IPS DF 19.7 (cell line): ENCODE data around the gene ITGAE.

ENCODE experiments used
- DNase-seq: peaks from one replicate; pipeline ENCODE4 v3.0.0-alpha.2; 2013; ENCODE audit warnings: low read depth, low spot score

The ITGAE gene

DNA sequence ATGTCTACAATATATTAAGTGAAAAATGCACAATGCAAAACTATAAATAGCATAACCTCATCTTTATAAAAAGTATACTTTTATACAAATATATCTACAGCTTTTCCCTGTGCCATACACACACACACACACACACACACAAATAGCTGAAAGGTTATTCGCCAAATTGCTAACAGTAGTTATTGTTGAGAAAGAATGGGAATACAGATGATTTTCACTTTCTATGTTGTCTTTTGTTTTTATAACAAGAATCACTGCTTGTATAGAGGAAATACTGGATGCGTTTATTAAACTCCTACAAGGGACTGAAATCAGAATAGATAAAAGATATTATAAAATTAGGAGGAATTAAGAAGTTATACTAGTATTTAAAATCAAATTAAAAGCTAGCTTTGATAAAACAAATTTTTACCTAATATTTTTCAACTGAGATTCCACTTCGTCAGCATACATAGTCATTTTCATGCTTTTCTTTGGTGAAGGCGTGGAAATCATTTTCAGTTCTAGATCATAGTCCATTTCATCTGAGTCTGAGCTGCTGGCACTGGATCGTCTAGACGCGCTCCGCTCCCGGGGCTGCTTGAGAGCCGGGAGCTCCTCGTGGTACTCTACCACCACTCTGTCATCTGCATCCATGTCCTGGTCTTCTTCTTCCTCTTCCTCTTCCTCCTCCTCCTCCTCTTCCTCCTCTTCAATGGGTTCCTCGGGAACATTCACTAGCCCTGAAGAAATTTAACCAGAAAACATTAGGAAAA, 17.0 kb upstream of the ITGAE start:
- DNase-seq, result no peak

DNA sequence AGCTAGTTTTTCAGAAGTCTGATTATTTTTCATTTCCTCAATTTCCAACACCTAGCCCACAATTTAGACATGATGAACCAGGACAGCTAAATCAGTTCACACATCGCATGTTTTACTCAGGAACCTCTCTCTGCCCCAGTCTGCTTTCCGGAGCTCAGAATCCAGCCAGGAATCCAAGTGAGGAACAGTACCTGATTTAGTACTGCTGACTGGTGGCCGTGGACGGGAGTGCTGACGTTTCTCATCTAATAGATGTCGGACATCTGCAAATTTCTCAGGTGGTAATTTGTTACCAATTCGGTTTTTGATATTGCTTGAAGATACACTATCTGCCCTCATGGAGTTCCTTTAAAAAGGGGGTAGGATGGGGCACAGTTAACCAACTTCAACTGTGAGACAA, 14.9 kb upstream of the ITGAE start:
- DNase-seq, result no peak

DNA sequence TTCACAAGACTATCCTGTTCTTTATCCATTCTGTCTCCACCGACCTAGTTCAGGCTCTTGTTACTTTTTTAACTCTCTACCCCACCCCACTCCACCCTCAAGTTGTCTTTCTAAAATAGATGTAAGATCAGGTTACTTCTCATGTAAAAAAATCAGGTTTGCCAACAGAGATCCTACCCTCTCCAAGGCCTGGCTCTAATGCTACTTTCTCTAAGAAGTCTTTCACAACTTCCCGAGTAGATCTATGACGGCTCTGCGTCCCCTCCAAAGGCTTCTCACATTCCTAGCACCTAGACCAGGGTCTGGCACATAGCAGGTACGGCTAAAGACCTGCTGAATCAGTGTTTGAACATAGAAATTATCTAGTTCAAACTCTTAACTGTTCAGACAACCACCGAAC, 14.1 kb upstream of the ITGAE start:
- DNase-seq, result no peak

DNA sequence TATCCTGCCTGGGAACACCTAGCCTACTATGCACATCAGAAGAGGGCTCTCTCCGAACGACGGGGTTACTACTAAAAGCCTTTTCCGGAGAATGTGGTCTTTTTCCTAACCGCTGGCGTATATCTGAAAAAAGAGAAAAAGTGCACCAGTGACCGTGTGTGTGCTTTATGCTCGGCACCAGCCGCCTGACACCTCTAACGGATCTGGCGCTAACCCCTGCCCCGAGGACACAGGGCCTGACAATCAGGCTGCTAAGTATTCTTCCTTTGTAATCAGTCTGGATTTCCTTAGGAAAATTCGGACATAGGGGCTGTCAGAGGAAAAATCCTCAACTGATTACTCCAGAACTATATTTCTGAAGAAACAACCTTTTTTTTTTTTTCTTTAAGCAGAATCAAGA, 13.4 kb upstream of the ITGAE start:
- DNase-seq, result no peak

DNA sequence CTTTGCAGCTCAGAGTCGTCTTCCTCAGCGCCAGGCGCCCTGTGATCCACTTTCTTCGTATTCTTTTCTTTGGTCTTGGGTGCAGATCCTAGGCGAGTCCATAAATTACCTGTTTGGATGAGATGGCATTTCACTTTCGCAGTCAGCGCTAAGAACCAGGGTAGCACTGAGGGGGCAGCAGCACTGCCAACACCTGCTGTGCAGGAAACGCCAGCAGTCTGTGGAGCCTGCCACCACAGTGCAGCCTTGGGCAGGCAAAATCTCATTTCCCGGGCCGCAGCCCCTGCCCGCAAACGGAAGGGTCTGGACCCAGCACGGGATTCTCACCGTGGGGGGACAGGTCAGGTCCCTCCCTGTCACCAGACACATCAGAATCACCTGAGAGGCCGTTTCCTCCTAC, 12.2 kb upstream of the ITGAE start:
- no peak for DNase-seq

DNA sequence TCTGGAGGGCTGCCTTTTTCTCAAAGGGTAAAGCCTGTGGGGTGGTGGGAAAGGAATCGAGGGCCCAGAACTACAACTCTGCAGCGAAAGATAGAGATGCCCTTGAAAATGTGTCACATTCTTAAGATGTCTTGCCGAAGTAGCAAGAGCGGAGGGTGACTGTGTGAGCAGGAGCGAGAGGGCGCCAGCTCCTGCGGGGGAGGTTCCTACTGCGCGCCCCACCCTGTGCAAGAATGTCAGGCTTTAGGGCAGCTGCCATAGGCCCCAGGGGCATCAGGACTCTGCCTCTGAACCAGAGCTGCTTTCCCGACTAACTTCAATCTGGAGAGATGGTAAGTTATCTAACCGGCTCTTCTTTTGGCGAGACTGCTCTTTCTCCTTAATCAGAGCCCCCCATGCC, 11.8 kb upstream of the ITGAE start:
- DNase-seq, result no peak

DNA sequence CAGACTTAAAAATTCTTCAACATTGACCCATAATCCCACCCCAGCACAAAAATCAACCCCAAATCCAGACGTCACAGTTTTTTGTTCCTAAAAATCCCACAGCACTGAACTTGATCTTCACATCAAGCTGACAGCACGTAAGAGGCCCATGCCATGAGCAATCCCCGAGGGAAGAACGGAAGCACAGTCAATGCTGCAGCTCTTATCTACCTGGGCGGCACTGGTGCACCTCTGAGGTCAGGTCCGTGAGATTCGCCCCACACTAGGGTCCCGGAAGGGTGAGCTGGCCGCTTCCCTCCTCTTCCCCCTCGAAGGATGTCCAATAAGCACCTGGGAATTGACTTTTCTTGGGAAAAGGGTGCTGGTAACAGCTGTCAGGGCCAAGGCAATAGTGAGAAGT, 11.3 kb upstream of the ITGAE start:
- DNase-seq, result no peak

DNA sequence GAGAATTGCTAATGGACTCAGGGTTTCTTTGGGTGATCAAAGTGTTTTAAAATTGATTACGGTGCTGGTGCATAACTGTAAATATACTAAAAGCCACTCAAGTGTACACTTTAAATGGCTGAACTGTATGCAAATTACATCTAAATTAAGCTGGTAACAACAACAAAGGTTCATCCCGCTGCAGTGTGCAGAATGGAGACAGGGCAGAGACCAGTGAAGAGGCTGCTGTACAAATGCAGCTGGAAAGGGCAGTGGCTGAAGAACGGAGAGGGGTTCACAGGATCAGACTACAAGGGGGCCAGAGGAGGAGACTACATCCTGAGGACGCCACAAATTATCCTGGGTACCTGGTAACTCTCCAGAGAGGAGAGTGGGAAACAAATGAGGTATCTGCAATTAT, 9.0 kb upstream of the ITGAE start:
- DNase-seq, result no peak

DNA sequence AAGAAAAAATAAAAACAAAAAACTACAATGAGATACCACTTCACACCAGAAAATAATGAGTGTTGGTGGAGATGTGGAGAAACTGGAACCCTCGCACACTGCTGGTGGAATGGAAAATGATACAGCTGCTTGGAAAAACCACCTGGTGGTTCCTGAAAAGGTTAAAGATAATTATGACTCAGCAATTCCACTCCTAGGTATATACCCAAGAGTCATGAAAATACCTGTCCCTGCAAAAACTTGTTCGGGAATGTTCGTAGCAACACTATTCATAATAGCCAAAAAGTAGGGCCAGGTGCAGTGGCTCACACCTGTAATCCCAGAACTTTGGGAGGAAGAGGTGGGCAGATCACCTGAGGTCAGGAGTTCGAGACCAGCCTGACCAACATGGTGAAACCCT, 8.1 kb upstream of the ITGAE start:
- DNase-seq, result no peak

DNA sequence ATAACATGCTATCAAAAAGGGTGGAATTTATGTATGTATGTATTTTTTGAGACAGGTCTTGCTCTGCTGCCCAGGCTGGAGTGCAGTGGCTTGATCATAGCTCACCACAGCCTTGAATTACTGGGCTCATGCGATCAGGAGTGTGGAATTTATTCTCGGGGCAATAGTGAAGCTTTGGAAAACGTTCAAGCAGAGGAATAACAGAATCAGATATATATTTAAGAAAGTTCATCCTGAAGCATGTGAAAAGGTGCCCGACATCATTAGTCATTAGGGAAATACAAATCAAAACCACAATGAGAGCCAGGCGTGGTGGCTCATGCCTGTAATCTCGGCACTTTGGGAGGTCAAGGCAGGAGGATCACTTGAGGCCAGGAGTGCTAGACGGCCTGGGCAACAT, 7.7 kb upstream of the ITGAE start:
- DNase-seq, result no peak

DNA sequence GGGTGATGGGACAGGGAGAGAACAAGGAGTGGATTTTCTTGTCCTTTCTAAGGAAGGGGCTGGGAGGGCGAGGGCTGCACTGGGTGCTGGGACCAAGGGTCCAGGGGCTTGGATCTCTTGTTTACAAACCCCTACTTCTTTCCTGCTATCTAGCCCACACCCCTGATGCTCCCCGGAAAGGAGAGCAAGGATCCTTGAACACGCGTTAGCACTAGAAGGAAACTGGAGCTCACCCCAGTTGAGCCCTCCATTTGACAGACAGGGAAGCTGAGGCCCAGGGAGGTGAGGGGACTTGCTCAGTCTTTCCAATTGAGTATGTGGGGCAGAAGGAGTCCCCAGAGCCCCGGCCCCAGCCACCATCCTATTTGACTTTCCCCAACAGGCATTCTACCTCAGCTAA, 4.6 kb upstream of the ITGAE start:
- DNase-seq, result no peak

DNA sequence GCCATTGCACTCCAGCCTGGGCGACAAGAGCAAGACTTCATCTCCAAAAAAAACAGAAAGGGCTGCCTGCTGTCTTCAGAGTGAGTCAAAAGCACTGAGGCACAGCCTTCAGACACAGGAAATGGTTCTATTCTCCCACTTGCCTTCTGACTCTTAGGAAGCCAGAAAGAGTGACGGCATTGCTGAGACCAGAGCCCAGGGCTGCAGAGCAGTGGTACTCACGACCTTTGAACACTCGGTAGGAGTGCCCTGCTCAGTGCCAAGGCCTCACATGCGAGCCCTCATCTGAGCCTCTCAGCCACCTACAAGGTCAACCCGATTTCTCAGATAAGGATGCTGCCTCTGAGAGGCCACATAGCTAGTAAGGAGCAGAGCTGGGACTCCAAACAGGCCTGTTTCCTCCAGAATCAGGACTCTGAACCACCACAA, 3.5 kb upstream of the ITGAE start:
- no peak for DNase-seq

DNA sequence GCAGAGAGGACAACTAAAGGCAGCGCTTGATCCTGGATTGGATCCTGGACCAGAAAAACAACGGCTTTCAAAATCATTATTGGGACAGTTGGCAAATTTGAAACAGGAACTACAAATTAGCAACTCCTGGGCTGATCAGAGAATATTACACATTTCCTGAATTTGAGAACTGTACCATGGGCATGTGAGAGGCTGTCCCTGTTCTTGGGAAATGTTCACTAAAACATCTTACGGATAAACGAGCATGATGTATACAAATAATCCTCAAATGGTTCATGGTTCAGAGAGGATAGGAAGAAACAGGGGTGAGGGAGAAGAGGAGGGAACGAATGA, 2.3 kb upstream of the ITGAE start:
- no peak for DNase-seq

DNA sequence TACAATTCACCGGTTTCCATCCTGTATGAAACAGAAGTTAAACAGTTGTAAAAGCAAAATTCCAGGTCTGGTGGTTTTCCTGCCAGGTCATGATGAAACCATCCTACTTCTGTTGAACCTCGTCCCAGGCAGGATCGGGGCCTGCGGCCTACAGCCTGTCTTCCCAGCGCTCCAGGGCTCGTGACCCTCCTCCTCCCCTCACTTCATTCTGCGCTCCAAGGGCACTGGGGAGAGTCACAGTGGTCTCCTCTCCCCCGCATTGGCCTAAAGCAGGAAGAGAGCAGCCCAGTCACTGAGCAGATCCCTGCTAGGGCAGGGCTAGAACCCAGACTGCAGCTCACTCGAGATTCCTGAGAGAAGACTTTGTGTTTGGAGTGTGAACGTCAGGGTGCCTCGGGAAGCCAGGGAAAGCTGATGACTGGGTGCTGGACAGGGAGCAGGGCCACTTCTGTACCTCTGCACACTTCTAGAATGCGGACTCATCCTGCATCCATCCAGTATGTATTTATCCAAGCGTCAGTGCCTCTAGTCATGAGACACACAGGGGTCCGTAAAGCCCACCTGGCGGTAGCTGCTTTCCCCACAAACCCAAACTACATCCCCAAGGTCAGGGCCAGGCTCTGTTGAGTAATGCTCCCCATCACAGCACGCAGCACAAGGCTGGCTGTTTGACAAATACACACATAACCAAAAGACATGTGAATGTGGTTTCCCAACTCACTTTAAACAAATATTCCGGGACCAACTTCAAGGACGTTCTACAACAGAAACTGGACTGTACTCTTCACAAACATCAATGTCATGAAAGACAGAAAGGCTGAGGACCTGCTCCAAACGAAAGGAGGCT, 1.7 kb upstream of the ITGAE start:
- no peak for DNase-seq

DNA sequence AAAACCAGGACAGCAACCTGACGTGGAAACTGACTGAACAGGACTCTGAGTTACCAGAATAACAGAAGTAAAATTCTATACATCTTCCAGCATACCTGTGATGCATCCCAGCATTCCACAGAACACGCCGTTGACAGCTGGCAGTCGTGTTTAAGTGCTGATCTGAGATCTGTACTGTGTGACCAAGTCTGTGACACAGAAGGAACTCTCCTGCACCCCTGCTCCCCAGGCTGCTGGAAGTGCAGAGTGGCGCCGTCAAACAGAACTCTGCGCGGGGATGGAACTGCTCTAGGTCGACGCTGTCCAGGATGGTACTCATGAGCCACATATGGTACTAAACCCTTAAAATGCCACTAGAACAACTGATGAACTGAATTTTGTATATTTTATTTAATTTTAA, 804 bp upstream of the ITGAE start:
- no peak for DNase-seq

DNA sequence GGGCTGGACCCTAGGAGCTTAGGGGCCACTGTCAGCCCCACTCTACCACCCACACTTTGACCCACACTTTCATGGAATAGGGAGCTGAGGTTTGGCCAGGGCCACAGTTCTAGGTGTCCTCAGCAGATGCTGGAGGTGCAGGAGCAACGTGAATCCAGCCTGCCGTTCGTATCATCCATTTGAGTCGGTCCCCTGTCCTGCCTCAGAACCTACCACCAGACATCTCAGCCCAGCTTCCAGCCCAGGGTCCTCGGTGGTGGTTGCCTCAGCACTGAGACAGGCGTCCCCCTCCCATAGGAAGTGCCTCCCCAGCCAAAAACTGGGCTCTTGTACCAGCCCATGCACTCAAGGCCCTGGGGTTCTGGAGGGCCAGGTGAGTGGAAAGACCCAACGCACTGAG, 359 bp upstream of the ITGAE start:
- DNase-seq, result no peak

DNA sequence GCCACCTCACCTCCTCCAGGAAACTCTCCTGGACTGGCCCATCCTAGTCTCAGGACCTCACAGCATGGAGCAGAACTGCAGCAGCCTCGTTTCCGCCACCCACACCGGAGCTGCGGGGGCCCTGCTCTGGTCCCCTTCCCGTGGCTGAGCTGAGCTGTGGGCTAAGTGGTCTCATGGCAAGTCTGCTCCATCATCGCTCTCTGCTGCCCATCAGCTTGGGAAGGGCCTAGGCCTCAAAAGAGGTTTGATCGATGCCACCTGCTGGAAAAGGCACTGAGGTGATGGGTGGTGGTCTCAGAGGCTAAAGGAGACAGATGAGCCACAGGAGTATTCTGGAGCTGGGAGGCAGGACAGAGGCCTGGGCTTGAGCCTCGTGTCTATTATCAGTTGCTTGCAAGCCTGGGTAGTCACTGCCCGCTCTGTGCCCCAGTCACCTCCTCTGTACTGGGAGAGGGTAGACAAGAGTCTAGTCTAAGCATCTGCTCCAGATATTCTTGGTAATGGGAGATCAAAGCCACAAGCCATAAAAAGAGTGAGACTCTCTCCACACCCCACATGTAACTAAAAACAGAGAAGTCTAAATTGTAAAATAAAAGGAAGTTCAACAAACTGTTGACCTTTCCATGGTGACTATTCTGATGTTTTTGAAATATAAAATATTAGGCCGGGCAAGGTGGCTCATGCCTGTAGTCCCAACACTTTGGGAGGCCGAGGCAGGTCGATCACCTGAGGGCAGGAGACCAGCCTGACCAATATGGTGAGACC, 1.6 kb downstream of the ITGAE start:
- DNase-seq, result no peak

DNA sequence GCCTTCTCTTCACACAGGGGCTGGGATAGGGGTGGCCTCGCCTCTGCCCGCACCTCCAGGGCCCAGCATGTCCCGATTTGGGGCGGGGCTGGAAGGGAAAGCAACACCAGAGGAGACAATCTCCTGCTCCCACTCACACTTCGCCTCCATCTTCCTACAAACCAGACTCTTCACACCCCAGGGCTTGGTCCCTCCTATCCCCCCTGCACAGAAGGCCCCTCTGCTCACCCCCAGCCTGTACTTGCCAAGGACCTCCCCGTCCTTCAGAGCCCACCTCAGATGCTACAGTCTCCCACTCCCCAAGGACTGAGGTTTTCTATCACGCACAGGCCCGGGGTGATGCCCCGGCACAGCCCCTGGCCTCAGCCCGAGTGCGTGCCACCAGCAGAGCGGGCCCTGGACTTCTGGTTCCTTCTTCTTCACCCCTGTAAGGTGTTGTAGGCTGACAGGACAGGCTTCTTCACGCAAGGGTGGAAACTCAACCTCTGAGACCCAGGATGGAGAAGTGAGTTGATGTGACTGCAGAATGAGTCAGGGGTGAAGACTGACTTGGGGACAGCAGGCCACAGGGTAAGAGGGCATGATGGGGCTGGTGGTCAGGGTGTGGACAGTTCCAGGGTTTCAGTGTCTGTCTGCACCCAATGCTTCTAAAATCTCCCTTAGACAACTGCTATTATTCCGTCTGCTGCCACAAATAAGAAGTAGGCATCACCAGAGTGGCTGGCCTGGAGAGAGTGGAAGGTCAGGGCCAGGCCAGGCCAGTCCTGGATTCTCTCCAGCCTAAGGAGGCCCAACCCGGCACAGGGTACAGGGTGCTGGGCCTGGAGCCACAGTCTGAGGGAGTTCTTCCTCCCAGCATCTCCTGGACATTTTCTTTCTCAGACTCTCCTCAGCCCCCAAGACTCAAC, 2.5 kb downstream of the ITGAE start:
- DNase-seq, result no peak

DNA sequence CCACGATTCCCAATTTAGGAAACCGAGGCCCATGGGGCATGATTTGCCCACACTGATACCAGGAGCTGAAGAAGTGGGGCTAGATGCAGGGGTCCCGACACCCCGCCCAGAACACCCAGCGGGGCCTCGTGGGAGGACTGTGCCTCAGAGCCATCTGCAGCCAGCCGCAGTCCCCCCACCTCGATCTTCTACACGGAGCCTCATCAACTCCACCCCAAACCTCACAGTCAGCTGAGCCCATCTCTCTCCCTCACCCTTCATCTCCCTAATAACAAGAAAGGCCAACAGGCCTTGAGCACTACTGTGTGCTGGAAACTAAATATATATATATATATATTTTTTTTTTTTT, 4.2 kb downstream of the ITGAE start:
- no peak for DNase-seq

DNA sequence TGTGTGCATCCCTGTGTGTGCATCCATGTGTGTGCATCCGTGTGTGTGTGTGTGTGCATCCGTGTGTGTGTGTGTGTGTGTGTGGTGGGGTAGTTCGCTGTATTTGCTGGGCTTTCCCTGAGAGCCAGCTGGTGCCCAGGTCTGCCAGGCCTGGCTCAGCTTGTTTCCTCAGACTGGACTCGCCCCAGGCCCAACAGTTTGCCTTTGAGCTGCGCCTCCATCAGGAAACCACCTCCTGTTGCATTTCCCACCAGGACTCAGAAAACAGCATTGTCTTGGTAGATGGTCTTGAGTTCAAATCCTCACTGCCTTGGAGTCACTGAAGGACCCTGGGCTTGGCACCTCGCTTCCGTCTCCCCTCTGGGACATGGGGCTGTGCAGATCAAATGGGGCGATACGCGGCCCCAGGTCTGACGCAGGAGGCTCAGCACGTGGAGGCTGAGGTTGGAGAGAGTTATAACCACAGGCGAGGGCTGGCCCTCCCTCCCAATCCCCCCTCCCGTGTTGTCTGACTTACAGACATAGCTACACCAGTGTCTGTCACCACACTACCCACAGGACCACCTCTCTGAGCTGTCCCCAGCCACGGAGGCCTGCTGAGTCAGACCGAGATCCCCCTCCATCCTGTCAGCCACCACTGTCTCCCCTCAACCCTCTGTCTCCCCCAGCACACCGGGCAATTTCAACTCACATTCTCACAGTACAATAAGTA, 4.7 kb downstream of the ITGAE start:
- no peak for DNase-seq
